Measurements from ENCODE around the gene LHPP. TPM values are rescaled to one million over a fixed set of nuclear protein-coding genes. Genes with fewer than 3 reads are reported as not detected.

Gene LHPP
- total and polyA plus RNA-seq, 4 experiments from 2014 or later, result 17.9 to 22.4 (median 19.2) TPM

DNA sequence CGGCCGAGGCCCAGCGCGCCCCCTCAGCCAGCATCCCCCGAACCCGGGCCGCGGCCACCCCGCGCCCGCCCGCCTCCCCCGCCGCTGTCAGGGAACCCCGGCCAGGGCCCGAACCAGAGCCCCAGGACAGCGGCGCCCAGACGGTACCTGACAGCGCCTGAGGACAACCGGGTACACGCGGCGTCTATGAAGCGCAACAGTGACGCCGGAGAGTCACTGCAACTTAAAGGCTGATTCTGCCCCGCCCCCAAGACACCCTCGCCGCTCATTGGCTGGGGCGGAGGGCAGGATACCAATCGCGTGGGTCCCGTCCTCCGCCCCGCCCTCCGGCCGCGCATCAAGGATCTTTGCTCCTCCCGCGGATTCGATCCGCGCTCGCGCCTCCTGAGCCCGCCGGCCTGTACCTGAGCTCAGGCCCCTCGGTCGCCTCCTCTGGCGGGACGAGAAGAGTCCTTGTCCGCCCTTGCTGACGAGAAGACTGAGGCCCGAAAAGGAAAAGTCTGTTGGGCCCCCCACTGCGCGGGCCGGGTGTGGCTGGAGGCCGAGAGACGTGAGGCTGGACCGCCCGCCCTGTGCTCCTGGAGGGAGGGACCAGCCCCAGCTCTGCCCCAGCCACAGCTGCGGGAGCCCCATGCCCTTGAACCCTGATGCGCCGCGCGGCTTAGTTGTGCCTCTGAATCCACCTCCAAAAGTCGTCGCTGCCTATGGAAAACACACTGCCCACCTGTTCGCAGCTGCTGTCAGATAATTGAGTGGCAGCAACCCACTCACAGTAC, 42.7 kb upstream of the LHPP start, which contains the start of gene OAT:
Gene OAT, minus strand, starts transcription at position 198 of the 776 bp plus-strand sequence. CDS start 6,752 bp downstream, outside the sequence.
- H3K4me1 Mint-ChIP-seq, result peaks cover 4 to 36% (median 20%) of the 10 kb centered on the region in 4 donors
- Histone ChIP-seq H3K27ac (ENCODE audit: low read depth, low read length) (peak within 1 kb of the TSS; percentile 70), H3K36me3 (ENCODE audit: insufficient read depth, low read length) (no peaks in the 10 kb centered on the region), H3K27me3 (ENCODE audit: insufficient read depth, low read length) (no peaks in the 10 kb centered on the region), H3K4me3 (ENCODE audit: low read length in 2 of 2) (peak within 1 kb of the TSS; percentile 52 to 66), H3K4me1 (ENCODE audit: insufficient read depth, low read length) (peaks cover 13% of the 10 kb centered on the region), H3K9me3 (ENCODE audit: control insufficient read depth in 1 of 2, low read length in 2 of 2) (no peaks in the 10 kb centered on the region)
- peaks cover 4 to 8% of the 10 kb centered on the region in 2 donors for H3K27me3 Mint-ChIP-seq
- peak within 1 kb of the TSS; percentile 84 to 95 (median 87) for H3K4me3 Mint-ChIP-seq
- CTCF ChIA-PET (ENCODE audit: partially characterized antibody), result interaction anchor here (0.8 to 4.7 kb wide), 5 partner anchors 10 to 424 kb away, joined by 3 to 22 read pairs (median 4); no protein-coding TSS in a partner anchor
- intact Hi-C loops (cut with micrococcal nuclease), result loop anchor here (1.0 to 10.0 kb wide), 3 partner anchors 30 to 496 kb away; partner anchors contain the start of gene LHPP
- no peaks in the 10 kb centered on the region for H3K9me3 Mint-ChIP-seq
- DNase-seq, result peak; percentile 94 to 95 (median 95)
- POLR2A ChIA-PET (ENCODE audit: partially characterized antibody), result interaction anchor here (0.6 to 2.9 kb wide), 6 partner anchors 15 to 368 kb away, joined by 3 to 24 read pairs (median 4); partner anchors contain the start of gene LHPP
- peaks cover 0 to 3% of the 10 kb centered on the region in 2 donors for H3K36me3 Mint-ChIP-seq
- peak within 1 kb of the TSS; percentile 74 to 91 (median 84) for H3K27ac Mint-ChIP-seq

DNA sequence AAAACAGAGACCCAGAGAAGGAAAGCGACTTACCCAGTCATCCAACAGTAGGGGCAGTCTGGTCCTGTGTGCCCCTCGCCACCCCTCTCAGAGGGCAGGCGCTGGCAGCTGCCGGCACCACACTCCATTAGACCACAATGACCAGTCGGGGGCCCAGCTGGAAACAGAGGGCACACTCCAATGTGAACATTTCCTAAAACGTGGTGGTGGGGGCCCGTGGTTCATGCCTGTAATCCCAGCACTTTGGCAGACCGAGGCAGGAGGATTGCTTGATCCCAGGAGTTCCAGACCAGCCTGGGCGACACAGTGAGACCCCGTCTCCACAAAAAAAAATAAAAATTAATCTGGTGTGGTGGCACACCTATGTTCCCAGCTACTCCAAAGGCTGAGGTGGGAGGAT, 42.0 kb upstream of the LHPP start:
- H3K4me1 Mint-ChIP-seq, result peaks cover 4 to 36% (median 20%) of the 10 kb centered on the region in 4 donors
- no peaks in the 10 kb centered on the region for H3K9me3 Mint-ChIP-seq
- peaks cover 0 to 3% of the 10 kb centered on the region in 2 donors for H3K36me3 Mint-ChIP-seq
- Histone ChIP-seq H3K27me3 (ENCODE audit: insufficient read depth, low read length) (no peaks in the 10 kb centered on the region), H3K4me3 (ENCODE audit: low read length in 2 of 2) (no peak overlapping the region), H3K27ac (ENCODE audit: low read depth, low read length) (no peak overlapping the region), H3K36me3 (ENCODE audit: insufficient read depth, low read length) (no peaks in the 10 kb centered on the region), H3K9me3 (ENCODE audit: control insufficient read depth in 1 of 2, low read length in 2 of 2) (no peaks in the 10 kb centered on the region), H3K4me1 (ENCODE audit: insufficient read depth, low read length) (peaks cover 13% of the 10 kb centered on the region)
- peak overlapping the region in 4 of 7 donors; percentile 10 to 84 (median 73) for H3K27ac Mint-ChIP-seq
- H3K4me3 Mint-ChIP-seq, result peak overlapping the region in 6 of 8 donors; percentile 15 to 89 (median 85)
- ChIA-PET POLR2A (ENCODE audit: partially characterized antibody) (interaction anchor here (2.9 kb wide), 1 partner anchor 16 kb away, joined by 12 read pairs; no protein-coding TSS in a partner anchor), CTCF (ENCODE audit: partially characterized antibody) (interaction anchor here (0.8 to 4.7 kb wide), 3 partner anchors 16 to 425 kb away, joined by 3 to 22 read pairs (median 6); no protein-coding TSS in a partner anchor)
- intact Hi-C loops (cut with micrococcal nuclease), result loop anchor here (1.0 to 10.0 kb wide), 2 partner anchors 42 to 495 kb away; partner anchors contain the start of gene LHPP
- H3K27me3 Mint-ChIP-seq, result peaks cover 9 to 14% of the 10 kb centered on the region in 2 donors
- no peak for DNase-seq

DNA sequence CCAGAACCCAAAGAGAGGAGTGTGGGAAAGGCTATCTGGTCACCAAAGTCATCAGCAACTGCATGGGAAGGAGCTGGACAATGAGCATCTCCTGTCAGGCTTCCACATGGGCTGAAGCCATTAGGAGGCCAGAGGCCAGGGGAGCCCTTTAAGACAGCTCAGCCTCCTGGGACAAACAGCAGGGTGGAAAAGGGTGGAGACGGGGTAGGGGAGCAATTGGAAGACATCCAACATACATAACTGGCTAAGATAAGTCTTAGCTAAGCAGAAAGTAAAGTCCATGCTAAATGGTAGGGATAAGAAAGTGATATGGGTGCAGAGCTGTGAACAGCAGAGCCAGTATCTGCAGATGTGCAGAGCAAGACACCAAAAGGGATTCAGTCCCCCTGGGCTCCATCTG, 41.4 kb upstream of the LHPP start:
- H3K9me3 ChIP-seq (ENCODE audit: control insufficient read depth in 1 of 2, low read length in 2 of 2), result no peaks in the 10 kb centered on the region
- Mint-ChIP-seq H3K4me3 (peak overlapping the region in 3 of 8 donors; percentile 15 to 55 (median 27)), H3K27ac (peak overlapping the region in 2 of 7 donors; percentile 35 to 42), H3K4me1 (peaks cover 4 to 33% (median 20%) of the 10 kb centered on the region in 4 donors), H3K9me3 (no peaks in the 10 kb centered on the region), H3K36me3 (peaks cover 0 to 3% of the 10 kb centered on the region in 2 donors), H3K27me3 (peaks cover 9 to 14% of the 10 kb centered on the region in 2 donors)
- no peak for DNase-seq
- intact Hi-C loops (cut with micrococcal nuclease), result no loop called here
- H3K36me3 ChIP-seq (ENCODE audit: insufficient read depth, low read length), result no peaks in the 10 kb centered on the region
- no peaks in the 10 kb centered on the region for H3K27me3 ChIP-seq (ENCODE audit: insufficient read depth, low read length)
- peaks cover 13% of the 10 kb centered on the region for H3K4me1 ChIP-seq (ENCODE audit: insufficient read depth, low read length)
- CTCF ChIA-PET (ENCODE audit: partially characterized antibody), result interaction anchor here (4.7 kb wide), 1 partner anchor 31 kb away, joined by 22 read pairs; no protein-coding TSS in a partner anchor
- H3K27ac ChIP-seq (ENCODE audit: low read depth, low read length), result no peak overlapping the region
- POLR2A ChIA-PET (ENCODE audit: partially characterized antibody), result interaction anchor here (2.9 kb wide), 1 partner anchor 16 kb away, joined by 12 read pairs; no protein-coding TSS in a partner anchor
- H3K4me3 ChIP-seq (ENCODE audit: low read length in 2 of 2), result no peak overlapping the region

DNA sequence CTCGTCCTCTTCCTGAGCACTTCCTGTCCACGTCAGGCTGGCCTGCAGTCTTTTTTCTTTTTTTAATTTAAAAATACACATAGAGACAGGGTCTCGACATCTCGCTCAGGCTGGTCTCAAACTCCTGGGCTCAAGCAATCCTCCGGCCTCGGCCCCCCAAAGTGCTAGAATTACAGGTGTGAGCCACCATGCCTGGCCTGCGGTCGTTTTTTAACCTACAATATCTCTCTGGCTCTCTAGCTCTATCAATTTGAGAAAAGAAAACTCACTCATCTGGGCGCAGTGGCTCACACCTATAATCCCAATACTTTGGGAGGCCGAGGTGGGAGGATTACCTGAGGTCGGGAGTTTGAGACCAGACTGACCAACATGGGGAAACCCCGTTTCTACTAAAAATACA, 38.9 kb upstream of the LHPP start:
- Mint-ChIP-seq H3K27ac (no peak overlapping the region), H3K9me3 (no peaks in the 10 kb centered on the region), H3K4me1 (peaks cover 2 to 9% (median 7%) of the 10 kb centered on the region in 4 donors), H3K4me3 (no peak overlapping the region), H3K36me3 (peaks cover 0 to 3% of the 10 kb centered on the region in 2 donors), H3K27me3 (peaks cover 14 to 15% of the 10 kb centered on the region in 2 donors)
- no peaks in the 10 kb centered on the region for H3K27me3 ChIP-seq (ENCODE audit: insufficient read depth, low read length)
- H3K9me3 ChIP-seq (ENCODE audit: control insufficient read depth in 1 of 2, low read length in 2 of 2), result no peaks in the 10 kb centered on the region
- no peak overlapping the region for H3K27ac ChIP-seq (ENCODE audit: low read depth, low read length)
- intact Hi-C loops (cut with micrococcal nuclease), result no loop called here
- no peaks in the 10 kb centered on the region for H3K36me3 ChIP-seq (ENCODE audit: insufficient read depth, low read length)
- peaks cover 9% of the 10 kb centered on the region for H3K4me1 ChIP-seq (ENCODE audit: insufficient read depth, low read length)
- DNase-seq, result no peak
- H3K4me3 ChIP-seq (ENCODE audit: low read length in 2 of 2), result no peak overlapping the region
- CTCF ChIA-PET (ENCODE audit: partially characterized antibody), result interaction anchor here (1.0 to 1.3 kb wide), 2 partner anchors 19 to 39 kb away, joined by 3 read pairs; partner anchors contain the start of gene LHPP
- POLR2A ChIA-PET (ENCODE audit: partially characterized antibody), result no interaction called here

DNA sequence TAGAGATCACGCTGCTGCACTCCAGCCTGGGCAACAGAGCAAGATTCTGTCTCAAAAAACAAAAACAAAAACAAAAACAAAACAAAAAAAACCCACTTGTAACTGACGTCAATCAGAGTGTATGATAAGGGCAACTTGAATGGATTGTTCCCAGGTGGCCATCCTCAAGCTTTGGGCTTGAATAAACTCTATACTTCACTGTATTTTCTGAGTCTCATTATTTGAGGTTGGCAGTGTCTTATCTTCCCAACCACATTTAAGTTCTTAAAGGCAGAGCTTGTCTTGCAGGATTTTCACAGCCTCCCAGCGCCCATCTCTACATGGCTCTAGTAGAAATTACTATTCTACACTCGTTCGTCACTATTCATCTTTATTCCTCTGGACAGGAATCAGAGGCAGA, 37.8 kb upstream of the LHPP start:
- no peaks in the 10 kb centered on the region for H3K27me3 ChIP-seq (ENCODE audit: insufficient read depth, low read length)
- H3K4me1 ChIP-seq (ENCODE audit: insufficient read depth, low read length), result peaks cover 5% of the 10 kb centered on the region
- POLR2A ChIA-PET (ENCODE audit: partially characterized antibody), result no interaction called here
- H3K4me3 Mint-ChIP-seq, result no peak overlapping the region
- CTCF ChIA-PET (ENCODE audit: partially characterized antibody), result interaction anchor here (0.9 to 1.5 kb wide), 3 partner anchors 10 to 35 kb away, joined by 3 to 4 read pairs (median 3); no protein-coding TSS in a partner anchor
- no peak for DNase-seq
- no peak overlapping the region for H3K27ac ChIP-seq (ENCODE audit: low read depth, low read length)
- H3K36me3 ChIP-seq (ENCODE audit: insufficient read depth, low read length), result no peaks in the 10 kb centered on the region
- H3K27me3 Mint-ChIP-seq, result peaks cover 14 to 15% of the 10 kb centered on the region in 2 donors
- peaks cover 1 to 4% (median 3%) of the 10 kb centered on the region in 4 donors for H3K4me1 Mint-ChIP-seq
- no peaks in the 10 kb centered on the region for H3K9me3 ChIP-seq (ENCODE audit: control insufficient read depth in 1 of 2, low read length in 2 of 2)
- H3K27ac Mint-ChIP-seq, result no peak overlapping the region
- no peak overlapping the region for H3K4me3 ChIP-seq (ENCODE audit: low read length in 2 of 2)
- peaks cover 0 to under 1% of the 10 kb centered on the region in 2 donors for H3K36me3 Mint-ChIP-seq
- intact Hi-C loops (cut with micrococcal nuclease), result no loop called here
- H3K9me3 Mint-ChIP-seq, result no peaks in the 10 kb centered on the region

DNA sequence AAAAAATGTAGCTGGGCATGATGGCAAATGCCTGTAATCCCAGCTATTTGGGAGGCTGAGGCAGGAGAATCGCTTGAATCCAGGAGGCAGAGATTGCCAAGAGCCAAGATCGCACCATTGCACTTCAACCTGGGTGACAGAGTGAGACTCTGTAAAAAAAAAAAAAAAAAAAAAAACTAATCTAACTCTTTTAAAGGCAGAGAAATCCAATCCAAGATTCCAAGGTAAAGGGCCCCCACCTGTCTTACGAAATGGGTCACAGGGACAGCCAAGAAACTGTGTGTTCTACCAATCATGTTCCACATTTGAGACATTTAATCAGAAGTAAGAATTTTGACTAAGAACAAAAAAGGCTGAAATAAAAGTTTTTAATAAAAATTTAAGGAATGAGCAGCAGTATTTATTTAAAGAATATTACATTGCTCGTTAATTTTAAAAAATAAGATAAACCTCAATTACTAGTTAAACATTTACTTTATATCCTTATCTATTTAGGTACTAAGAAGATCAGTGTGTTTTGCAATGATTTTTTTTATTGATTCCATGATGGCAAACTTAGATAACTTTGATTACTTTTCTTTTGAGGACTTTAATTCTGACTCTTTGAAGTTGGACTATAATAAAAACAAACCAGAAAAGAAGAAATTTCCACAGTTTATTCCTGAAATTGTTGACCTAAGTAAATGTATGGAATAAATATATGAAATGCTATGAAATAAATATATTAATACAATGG, 36.2 kb upstream of the LHPP start:
- H3K27ac Mint-ChIP-seq, result no peak overlapping the region
- no peaks in the 10 kb centered on the region for H3K36me3 Mint-ChIP-seq
- CTCF ChIA-PET (ENCODE audit: partially characterized antibody), result no interaction called here

More for the DNA sequence above, 36.2 kb upstream of the LHPP start:
- no peak overlapping the region for H3K4me3 Mint-ChIP-seq
- H3K9me3 Mint-ChIP-seq, result no peaks in the 10 kb centered on the region
- no peak overlapping the region for H3K4me3 ChIP-seq (ENCODE audit: low read length in 2 of 2)
- no peaks in the 10 kb centered on the region for H3K27me3 ChIP-seq (ENCODE audit: insufficient read depth, low read length)
- no peaks in the 10 kb centered on the region for H3K9me3 ChIP-seq (ENCODE audit: control insufficient read depth in 1 of 2, low read length in 2 of 2)
- intact Hi-C loops (cut with micrococcal nuclease), result no loop called here
- DNase-seq, result no peak
- peaks cover 14 to 19% of the 10 kb centered on the region in 2 donors for H3K27me3 Mint-ChIP-seq
- POLR2A ChIA-PET (ENCODE audit: partially characterized antibody), result no interaction called here
- H3K4me1 Mint-ChIP-seq, result no peaks in the 10 kb centered on the region
- H3K36me3 ChIP-seq (ENCODE audit: insufficient read depth, low read length), result no peaks in the 10 kb centered on the region
- H3K27ac ChIP-seq (ENCODE audit: low read depth, low read length), result no peak overlapping the region
- H3K4me1 ChIP-seq (ENCODE audit: insufficient read depth, low read length), result no peaks in the 10 kb centered on the region

Measured in CD4-positive, alpha-beta memory T cell (primary cell).